ENCODE data around the gene DCANP1.
A peak's percentile ranks its signal among the peaks of the same experiment; 100 is the strongest.

DCANP1 gene

GRCh38 chr5:135400866-135401265, 46.3 kb downstream of the DCANP1 start:
- DNase-seq (ENCODE audit: low read depth): no peak
- no peak for TF ChIP-seq CTCF (conservative IDR thresholded peaks at IDR 0.05; ENCODE audit: control insufficient read depth, insufficient read depth, low read depth, low read length)
- no peak overlapping the region for H3K4me3 ChIP-seq (ENCODE audit: control insufficient read depth, low read depth, low read length)

GRCh38 chr5:135399794-135400542, 47.2 kb downstream of the DCANP1 start:
- no peak for TF ChIP-seq CTCF (conservative IDR thresholded peaks at IDR 0.05; ENCODE audit: control insufficient read depth, insufficient read depth, low read depth, low read length)
- H3K4me3 ChIP-seq (ENCODE audit: control insufficient read depth, low read depth, low read length): peak overlapping the region; percentile 64
- DNase-seq (ENCODE audit: low read depth): no peak

GRCh38 chr5:135398855-135399793, 48.0 kb downstream of the DCANP1 start, which contains the start of gene MACROH2A1:
Gene MACROH2A1 (minus strand): TSS chr5:135399231. CDS start chr5:135389093, 10,138 bp downstream.
- peak within 1 kb of the TSS; percentile 74 for H3K4me3 ChIP-seq (ENCODE audit: control insufficient read depth, low read depth, low read length)
- TF ChIP-seq CTCF (conservative IDR thresholded peaks at IDR 0.05; ENCODE audit: control insufficient read depth, insufficient read depth, low read depth, low read length): no peak
- peak; percentile 78 for DNase-seq (ENCODE audit: low read depth)

- no peak for TF ChIP-seq CTCF (conservative IDR thresholded peaks at IDR 0.05; ENCODE audit: control insufficient read depth, insufficient read depth, low read depth, low read length)
- DNase-seq (ENCODE audit: low read depth): no peak
- peak overlapping the region; percentile 74 for H3K4me3 ChIP-seq (ENCODE audit: control insufficient read depth, low read depth, low read length)
Measured at GRCh38 chr5:135398160-135398854, 48.8 kb downstream of the DCANP1 start.

- no peak overlapping the region for H3K4me3 ChIP-seq (ENCODE audit: control insufficient read depth, low read depth, low read length)
- TF ChIP-seq CTCF (conservative IDR thresholded peaks at IDR 0.05; ENCODE audit: control insufficient read depth, insufficient read depth, low read depth, low read length): no peak
- no peak for DNase-seq (ENCODE audit: low read depth)
Measured at GRCh38 chr5:135397084-135397483, 50.1 kb downstream of the DCANP1 start.

GRCh38 chr5:135396459-135397055, 50.6 kb downstream of the DCANP1 start:
- no peak overlapping the region for H3K4me3 ChIP-seq (ENCODE audit: control insufficient read depth, low read depth, low read length)
- no peak for DNase-seq (ENCODE audit: low read depth)
- no peak for TF ChIP-seq CTCF (conservative IDR thresholded peaks at IDR 0.05; ENCODE audit: control insufficient read depth, insufficient read depth, low read depth, low read length)
